ENCODE measurements around the gene SLC38A9.

SLC38A9 gene

GRCh38 chr5:55674340-55674739 is 37.8 kb downstream of the SLC38A9 start:
- FAIRE-seq, result no peak
- TF ChIP-seq POU2F2 (IDR thresholded peaks at IDR 0.05; ENCODE audit: low read depth, low read length), result no peak
- TF ChIP-seq TAF1 (IDR thresholded peaks at IDR 0.05; ENCODE audit: low read depth, low read length), result no peak
- no peak for TF ChIP-seq POLR2AphosphoS5 (IDR thresholded peaks at IDR 0.05; ENCODE audit: low read depth, low read length)
- no peak for TF ChIP-seq POLR2A (IDR thresholded peaks at IDR 0.05; ENCODE audit: low read depth, low read length)
- TF ChIP-seq SPI1 (IDR thresholded peaks at IDR 0.05; ENCODE audit: low read depth, low read length), result no peak
- no peak for TF ChIP-seq PAX5 (IDR thresholded peaks at IDR 0.05; ENCODE audit: insufficient read depth, low read length, severe bottlenecking)

GRCh38 chr5:55672477-55672911 is 39.6 kb downstream of the SLC38A9 start:
- no peak for FAIRE-seq
- TF ChIP-seq POLR2AphosphoS5 (IDR thresholded peaks at IDR 0.05; ENCODE audit: low read depth, low read length) (no peak), TAF1 (IDR thresholded peaks at IDR 0.05; ENCODE audit: low read depth, low read length) (no peak), POLR2A (IDR thresholded peaks at IDR 0.05; ENCODE audit: low read depth, low read length) (no peak), SPI1 (IDR thresholded peaks at IDR 0.05; ENCODE audit: low read depth, low read length) (no peak)
- DNase-seq (ENCODE audit: insufficient read length, low spot score), result no peak

More at GRCh38 chr5:55674340-55674739, 37.8 kb downstream of the SLC38A9 start:
- no peak for DNase-seq (ENCODE audit: insufficient read length, low spot score)

- no peak for FAIRE-seq
- no peak for DNase-seq (ENCODE audit: insufficient read length, low spot score)
- TF ChIP-seq POLR2AphosphoS5 (IDR thresholded peaks at IDR 0.05; ENCODE audit: low read depth, low read length) (no peak), TAF1 (IDR thresholded peaks at IDR 0.05; ENCODE audit: low read depth, low read length) (no peak)
These were observed 40.1 kb downstream of the SLC38A9 start for GRCh38 chr5:55671975-55672374.

- no peak for TF ChIP-seq POU2F2 (IDR thresholded peaks at IDR 0.05; ENCODE audit: low read depth, low read length)
- TF ChIP-seq TAF1 (IDR thresholded peaks at IDR 0.05; ENCODE audit: low read depth, low read length), result no peak
- TF ChIP-seq POLR2AphosphoS5 (IDR thresholded peaks at IDR 0.05; ENCODE audit: low read depth, low read length), result no peak
- TF ChIP-seq POLR2A (IDR thresholded peaks at IDR 0.05; ENCODE audit: low read depth, low read length), result no peak
- no peak for TF ChIP-seq SPI1 (IDR thresholded peaks at IDR 0.05; ENCODE audit: low read depth, low read length)
- TF ChIP-seq PAX5 (IDR thresholded peaks at IDR 0.05; ENCODE audit: insufficient read depth, low read length, severe bottlenecking), result no peak
- DNase-seq (ENCODE audit: insufficient read length, low spot score) (no peak), FAIRE-seq (peak; percentile 28)
These were observed 43.8 kb downstream of the SLC38A9 start for GRCh38 chr5:55668356-55668755.

GRCh38 chr5:55667938-55668337 is 44.2 kb downstream of the SLC38A9 start:
- TF ChIP-seq POLR2A (IDR thresholded peaks at IDR 0.05; ENCODE audit: low read depth, low read length) (no peak), SPI1 (IDR thresholded peaks at IDR 0.05; ENCODE audit: low read depth, low read length) (no peak), PAX5 (IDR thresholded peaks at IDR 0.05; ENCODE audit: insufficient read depth, low read length, severe bottlenecking) (no peak), TAF1 (IDR thresholded peaks at IDR 0.05; ENCODE audit: low read depth, low read length) (no peak), POLR2AphosphoS5 (IDR thresholded peaks at IDR 0.05; ENCODE audit: low read depth, low read length) (no peak), POU2F2 (IDR thresholded peaks at IDR 0.05; ENCODE audit: low read depth, low read length) (no peak)
- DNase-seq (ENCODE audit: insufficient read length, low spot score) (no peak), FAIRE-seq (peak; percentile 69)

- FAIRE-seq (no peak), DNase-seq (ENCODE audit: insufficient read length, low spot score) (no peak)
- no peak for TF ChIP-seq POU2F2 (IDR thresholded peaks at IDR 0.05; ENCODE audit: low read depth, low read length)
- no peak for TF ChIP-seq TAF1 (IDR thresholded peaks at IDR 0.05; ENCODE audit: low read depth, low read length)
- no peak for TF ChIP-seq PAX5 (IDR thresholded peaks at IDR 0.05; ENCODE audit: insufficient read depth, low read length, severe bottlenecking)
- no peak for TF ChIP-seq SPI1 (IDR thresholded peaks at IDR 0.05; ENCODE audit: low read depth, low read length)
- TF ChIP-seq POLR2A (IDR thresholded peaks at IDR 0.05; ENCODE audit: low read depth, low read length), result no peak
- no peak for TF ChIP-seq POLR2AphosphoS5 (IDR thresholded peaks at IDR 0.05; ENCODE audit: low read depth, low read length)
These were observed 47.1 kb downstream of the SLC38A9 start for GRCh38 chr5:55665065-55665464.

GRCh38 chr5:55657443-55657842 is 54.7 kb downstream of the SLC38A9 start:
- FAIRE-seq, result no peak
- TF ChIP-seq POLR2AphosphoS5 (IDR thresholded peaks at IDR 0.05; ENCODE audit: low read depth, low read length), result no peak
- no peak for TF ChIP-seq SPI1 (IDR thresholded peaks at IDR 0.05; ENCODE audit: low read depth, low read length)
- TF ChIP-seq PAX5 (IDR thresholded peaks at IDR 0.05; ENCODE audit: insufficient read depth, low read length, severe bottlenecking), result no peak
- no peak for TF ChIP-seq POU2F2 (IDR thresholded peaks at IDR 0.05; ENCODE audit: low read depth, low read length)
- TF ChIP-seq POLR2A (IDR thresholded peaks at IDR 0.05; ENCODE audit: low read depth, low read length), result no peak
- TF ChIP-seq TAF1 (IDR thresholded peaks at IDR 0.05; ENCODE audit: low read depth, low read length), result no peak
- DNase-seq (ENCODE audit: insufficient read length, low spot score), result no peak

GRCh38 chr5:55650386-55650785 is 61.7 kb downstream of the SLC38A9 start:
- FAIRE-seq, result no peak
- DNase-seq (ENCODE audit: insufficient read length, low spot score), result no peak
- TF ChIP-seq SPI1 (IDR thresholded peaks at IDR 0.05; ENCODE audit: low read depth, low read length), result no peak
- TF ChIP-seq POU2F2 (IDR thresholded peaks at IDR 0.05; ENCODE audit: low read depth, low read length), result no peak
- TF ChIP-seq POLR2A (IDR thresholded peaks at IDR 0.05; ENCODE audit: low read depth, low read length), result no peak
- TF ChIP-seq PAX5 (IDR thresholded peaks at IDR 0.05; ENCODE audit: insufficient read depth, low read length, severe bottlenecking), result no peak
- no peak for TF ChIP-seq POLR2AphosphoS5 (IDR thresholded peaks at IDR 0.05; ENCODE audit: low read depth, low read length)
- TF ChIP-seq TAF1 (IDR thresholded peaks at IDR 0.05; ENCODE audit: low read depth, low read length), result no peak

GRCh38 chr5:55649963-55650362 is 62.2 kb downstream of the SLC38A9 start:
- FAIRE-seq (no peak), DNase-seq (ENCODE audit: insufficient read length, low spot score) (no peak)
- no peak for TF ChIP-seq POLR2AphosphoS5 (IDR thresholded peaks at IDR 0.05; ENCODE audit: low read depth, low read length)

- no peak for DNase-seq (ENCODE audit: insufficient read length, low spot score)
- FAIRE-seq, result no peak
- TF ChIP-seq POLR2AphosphoS5 (IDR thresholded peaks at IDR 0.05; ENCODE audit: low read depth, low read length) (no peak), POU2F2 (IDR thresholded peaks at IDR 0.05; ENCODE audit: low read depth, low read length) (no peak), SPI1 (IDR thresholded peaks at IDR 0.05; ENCODE audit: low read depth, low read length) (no peak), POLR2A (IDR thresholded peaks at IDR 0.05; ENCODE audit: low read depth, low read length) (no peak), TAF1 (IDR thresholded peaks at IDR 0.05; ENCODE audit: low read depth, low read length) (no peak), PAX5 (IDR thresholded peaks at IDR 0.05; ENCODE audit: insufficient read depth, low read length, severe bottlenecking) (no peak)
These were observed 66.8 kb downstream of the SLC38A9 start for GRCh38 chr5:55645304-55645703.
